ENCODE results near the gene BGN. TPM values are rescaled to one million over a fixed set of nuclear protein-coding genes. Genes with fewer than 3 reads are reported as not detected.

BGN gene
- total RNA-seq, 1 donor from 2014 or later: 0.56 TPM

GRCh38 chrX:153465691-153466380 is 28.9 kb upstream of the BGN start:
- Mint-ChIP-seq H3K27ac (ENCODE audit: unreplicated experiment) (no peak overlapping the region), H3K4me3 (ENCODE audit: unreplicated experiment) (no peak overlapping the region), H3K36me3 (ENCODE audit: unreplicated experiment) (no peaks in the 10 kb centered on the region), H3K9me3 (ENCODE audit: unreplicated experiment) (no peaks in the 10 kb centered on the region), H3K4me1 (ENCODE audit: low read depth, unreplicated experiment) (peaks cover 8% of the 10 kb centered on the region), H3K27me3 (ENCODE audit: unreplicated experiment) (peaks cover 2% of the 10 kb centered on the region)
- no peak for DNase-seq
- TF ChIP-seq CTCF (IDR thresholded peaks at IDR 0.05; ENCODE audit: partially characterized antibody, unreplicated experiment): no peak

GRCh38 chrX:153468008-153468580 is 26.7 kb upstream of the BGN start:
- TF ChIP-seq CTCF (IDR thresholded peaks at IDR 0.05; ENCODE audit: partially characterized antibody, unreplicated experiment): no peak
- H3K27ac Mint-ChIP-seq (ENCODE audit: unreplicated experiment): no peak overlapping the region
- no peaks in the 10 kb centered on the region for H3K9me3 Mint-ChIP-seq (ENCODE audit: unreplicated experiment)
- H3K4me3 Mint-ChIP-seq (ENCODE audit: unreplicated experiment): no peak overlapping the region
- no peak for DNase-seq
- no peaks in the 10 kb centered on the region for H3K36me3 Mint-ChIP-seq (ENCODE audit: unreplicated experiment)
- peaks cover 2% of the 10 kb centered on the region for H3K27me3 Mint-ChIP-seq (ENCODE audit: unreplicated experiment)
- peaks cover 8% of the 10 kb centered on the region for H3K4me1 Mint-ChIP-seq (ENCODE audit: low read depth, unreplicated experiment)

- Mint-ChIP-seq H3K36me3 (ENCODE audit: unreplicated experiment) (no peaks in the 10 kb centered on the region), H3K27ac (ENCODE audit: unreplicated experiment) (peak overlapping the region; percentile 62), H3K9me3 (ENCODE audit: unreplicated experiment) (peaks cover 2% of the 10 kb centered on the region), H3K4me3 (ENCODE audit: unreplicated experiment) (peak overlapping the region; percentile 84), H3K4me1 (ENCODE audit: low read depth, unreplicated experiment) (peaks cover 8% of the 10 kb centered on the region), H3K27me3 (ENCODE audit: unreplicated experiment) (peaks cover 2% of the 10 kb centered on the region)
- DNase-seq: peak; percentile 38
- TF ChIP-seq CTCF (IDR thresholded peaks at IDR 0.05; ENCODE audit: partially characterized antibody, unreplicated experiment): no peak
Observed at GRCh38 chrX:153469811-153470410, 24.9 kb upstream of the BGN start.

GRCh38 chrX:153470411-153471363 is 24.1 kb upstream of the BGN start, which contains the start of gene HAUS7:
HAUS7 (minus strand) TSS chrX:153470576; CDS start chrX:153470557, 19 bp downstream.
- peaks cover 8% of the 10 kb centered on the region for H3K4me1 Mint-ChIP-seq (ENCODE audit: low read depth, unreplicated experiment)
- TF ChIP-seq CTCF (IDR thresholded peaks at IDR 0.05; ENCODE audit: partially characterized antibody, unreplicated experiment): peak; percentile 44
- peak; percentile 88 for DNase-seq
- H3K36me3 Mint-ChIP-seq (ENCODE audit: unreplicated experiment): no peaks in the 10 kb centered on the region
- peak within 1 kb of the TSS; percentile 62 for H3K27ac Mint-ChIP-seq (ENCODE audit: unreplicated experiment)
- peaks cover 2% of the 10 kb centered on the region for H3K9me3 Mint-ChIP-seq (ENCODE audit: unreplicated experiment)
- H3K27me3 Mint-ChIP-seq (ENCODE audit: unreplicated experiment): peaks cover 2% of the 10 kb centered on the region
- H3K4me3 Mint-ChIP-seq (ENCODE audit: unreplicated experiment): peak within 1 kb of the TSS; percentile 84

Measured in glutamatergic neuron (in vitro differentiated cells).